GM12878 (cell line): ENCODE results near the gene FAM185A.

ENCODE experiments used
- ASH2L ChIP-seq: fragments of 300-600, 200-600 bp; sonication (generic); IDR thresholded peaks from 2 replicates; pipeline ENCODE4 v1.6.1; 2017; ENCODE audit warnings: low read depth, mild to moderate bottlenecking, borderline replicate concordance
- BMI1 ChIP-seq: fragments of 450-650 bp; IDR thresholded peaks from 2 replicates; pipeline ENCODE4 v1.6.1; 2016; ENCODE audit warnings: mild to moderate bottlenecking, moderate library complexity, borderline replicate concordance
- BRCA1 ChIP-seq: IDR thresholded peaks from 2 replicates; pipeline ENCODE4 v1.6.1; 2011; ENCODE audit warnings: low read depth, low read length, improper control_type of control experiment
- CEBPB ChIP-seq, 2 experiments: fragments of 150-350 bp in 1 of 2; IDR thresholded peaks; 2 replicates each; pipeline ENCODE4 v1.6.1; 2012 to 2014; ENCODE audit warnings: low read depth in 2 of 2, low read length in 2 of 2, borderline replicate concordance in 1 of 2, inconsistent platforms in 1 of 2
- EZH2 ChIP-seq: IDR thresholded peaks from 2 replicates; pipeline ENCODE4 v1.6.1; 2012; ENCODE audit warnings: low read depth, mild to moderate bottlenecking, control low read depth, inconsistent platforms, low read length, borderline replicate concordance; ENCODE audit not compliant: control insufficient read depth
- FOXK2 ChIP-seq: fragments of 450-650 bp; IDR thresholded peaks from 2 replicates; pipeline ENCODE4 v1.6.1; 2017; ENCODE audit warnings: mild to moderate bottlenecking, moderate library complexity
- HDGF ChIP-seq: fragments of 450-650 bp; IDR thresholded peaks from 2 replicates; pipeline ENCODE4 v1.6.1; 2016; ENCODE audit warnings: antibody characterized with exemption
- JUNB ChIP-seq: IDR thresholded peaks from 2 replicates; pipeline ENCODE4 v1.6.1; 2016; ENCODE audit warnings: antibody characterized with exemption, mild to moderate bottlenecking
- REST ChIP-seq: IDR thresholded peaks from 2 replicates; pipeline ENCODE4 v1.6.1; 2012; ENCODE audit warnings: mild to moderate bottlenecking, low read depth, low read length
- SIN3A ChIP-seq: IDR thresholded peaks from 2 replicates; pipeline ENCODE4 v1.6.1; 2012; ENCODE audit warnings: low read depth, low read length, improper control_type of control experiment
- YY1 ChIP-seq: IDR thresholded peaks from 2 replicates; pipeline ENCODE4 v1.6.1; 2011; ENCODE audit warnings: low read depth, mild to moderate bottlenecking, low read length
- ZNF384 ChIP-seq: IDR thresholded peaks from 2 replicates; pipeline ENCODE4 v1.6.1; 2012; ENCODE audit warnings: low read depth, mild to moderate bottlenecking, low read length, improper control_type of control experiment, borderline replicate concordance
- TF ChIP-seq, protein P1 (sequence below), 3 experiments: IDR thresholded peaks in 2 of 3; conservative IDR thresholded peaks in 1 of 3; 2 replicates each; pipeline ENCODE4 v1.5.1; 2011; ENCODE audit warnings: low read depth in 3 of 3, low read length in 3 of 3, mild to moderate bottlenecking in 3 of 3, control low read depth in 2 of 3, moderate library complexity in 2 of 3, inconsistent platforms in 1 of 3, mixed read lengths in 1 of 3; ENCODE audit not compliant: control insufficient read depth in 2 of 3, insufficient read depth in 1 of 3; ENCODE audit errors: extremely low read depth in 1 of 3

DNA sequence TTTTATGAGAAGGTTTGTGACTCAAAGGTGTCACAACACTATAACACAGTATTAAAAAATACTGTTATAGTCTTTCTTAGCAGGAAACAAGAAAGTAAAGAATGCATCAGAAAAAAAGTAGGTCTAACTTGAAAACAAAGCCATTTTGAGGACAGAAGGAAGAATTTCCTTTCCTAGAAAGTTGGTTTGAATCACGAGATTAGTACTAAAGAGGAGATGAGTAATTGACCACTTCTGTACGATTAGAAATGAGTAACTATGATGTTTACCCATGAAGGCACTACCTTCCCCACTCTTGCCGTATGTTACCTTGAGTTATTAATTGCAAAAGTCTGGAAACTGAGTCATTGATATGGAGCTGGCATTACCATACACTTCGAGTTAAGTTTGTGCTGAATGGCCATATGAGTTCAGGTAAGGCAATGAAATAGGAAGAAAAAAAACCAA is 65.2 kb downstream of the FAM185A start:
- TF ChIP-seq BMI1 (no peak), HDGF (no peak), YY1 (no peak), REST (no peak), SIN3A (no peak), CEBPB (IDR thresholded peaks at IDR 0.05; ENCODE audit: borderline replicate concordance in 1 of 2, low read depth in 2 of 2, low read length in 2 of 2) (no peak), ASH2L (no peak), ZNF384 (no peak), BRCA1 (no peak), FOXK2 (no peak), EZH2 (no peak), JUNB (no peak)
- TF ChIP-seq, protein P1, sequence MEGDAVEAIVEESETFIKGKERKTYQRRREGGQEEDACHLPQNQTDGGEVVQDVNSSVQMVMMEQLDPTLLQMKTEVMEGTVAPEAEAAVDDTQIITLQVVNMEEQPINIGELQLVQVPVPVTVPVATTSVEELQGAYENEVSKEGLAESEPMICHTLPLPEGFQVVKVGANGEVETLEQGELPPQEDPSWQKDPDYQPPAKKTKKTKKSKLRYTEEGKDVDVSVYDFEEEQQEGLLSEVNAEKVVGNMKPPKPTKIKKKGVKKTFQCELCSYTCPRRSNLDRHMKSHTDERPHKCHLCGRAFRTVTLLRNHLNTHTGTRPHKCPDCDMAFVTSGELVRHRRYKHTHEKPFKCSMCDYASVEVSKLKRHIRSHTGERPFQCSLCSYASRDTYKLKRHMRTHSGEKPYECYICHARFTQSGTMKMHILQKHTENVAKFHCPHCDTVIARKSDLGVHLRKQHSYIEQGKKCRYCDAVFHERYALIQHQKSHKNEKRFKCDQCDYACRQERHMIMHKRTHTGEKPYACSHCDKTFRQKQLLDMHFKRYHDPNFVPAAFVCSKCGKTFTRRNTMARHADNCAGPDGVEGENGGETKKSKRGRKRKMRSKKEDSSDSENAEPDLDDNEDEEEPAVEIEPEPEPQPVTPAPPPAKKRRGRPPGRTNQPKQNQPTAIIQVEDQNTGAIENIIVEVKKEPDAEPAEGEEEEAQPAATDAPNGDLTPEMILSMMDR (IDR thresholded peaks at IDR 0.05 in 2 of 3, conservative IDR thresholded peaks at IDR 0.05 in 1 of 3; ENCODE audit: control insufficient read depth in 2 of 3, extremely low read depth in 1 of 3, insufficient read depth in 1 of 3, low read depth in 3 of 3, low read length in 3 of 3), result no peak
